C4-2B (cell line): Measurements from ENCODE around the gene ACKR2.

ENCODE experiments used
- ZFX ChIP-seq: fragments of 450-650 bp; IDR thresholded peaks from 2 replicates; pipeline ENCODE4 v1.6.1; 2017
- TF ChIP-seq, protein P1 (sequence below): fragments of 450-650 bp; conservative IDR thresholded peaks from 2 replicates; pipeline ENCODE4 v1.5.1; 2017; ENCODE audit warnings: mild to moderate bottlenecking

DNA sequence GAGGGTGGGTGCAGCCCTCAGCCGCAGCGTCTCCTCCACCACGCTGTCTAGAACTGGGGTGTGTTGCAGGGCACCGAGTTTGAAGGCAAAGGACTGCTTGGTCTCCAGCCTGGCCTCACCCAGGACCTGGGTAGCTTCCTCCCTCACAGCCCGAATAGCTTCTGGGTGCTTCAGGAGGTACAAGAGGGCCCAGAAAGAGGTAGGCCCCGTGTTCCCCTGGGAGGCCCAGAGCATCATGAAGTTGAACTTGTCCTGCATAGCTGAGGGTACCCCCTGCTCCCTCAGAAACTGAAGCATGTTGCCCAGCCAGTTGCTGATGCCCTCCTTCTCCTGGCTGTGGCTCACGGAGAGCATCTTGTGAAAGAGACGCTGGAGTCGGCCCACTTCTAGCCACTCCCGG is 65.5 kb downstream of the ACKR2 start:
- TF ChIP-seq, protein P1, sequence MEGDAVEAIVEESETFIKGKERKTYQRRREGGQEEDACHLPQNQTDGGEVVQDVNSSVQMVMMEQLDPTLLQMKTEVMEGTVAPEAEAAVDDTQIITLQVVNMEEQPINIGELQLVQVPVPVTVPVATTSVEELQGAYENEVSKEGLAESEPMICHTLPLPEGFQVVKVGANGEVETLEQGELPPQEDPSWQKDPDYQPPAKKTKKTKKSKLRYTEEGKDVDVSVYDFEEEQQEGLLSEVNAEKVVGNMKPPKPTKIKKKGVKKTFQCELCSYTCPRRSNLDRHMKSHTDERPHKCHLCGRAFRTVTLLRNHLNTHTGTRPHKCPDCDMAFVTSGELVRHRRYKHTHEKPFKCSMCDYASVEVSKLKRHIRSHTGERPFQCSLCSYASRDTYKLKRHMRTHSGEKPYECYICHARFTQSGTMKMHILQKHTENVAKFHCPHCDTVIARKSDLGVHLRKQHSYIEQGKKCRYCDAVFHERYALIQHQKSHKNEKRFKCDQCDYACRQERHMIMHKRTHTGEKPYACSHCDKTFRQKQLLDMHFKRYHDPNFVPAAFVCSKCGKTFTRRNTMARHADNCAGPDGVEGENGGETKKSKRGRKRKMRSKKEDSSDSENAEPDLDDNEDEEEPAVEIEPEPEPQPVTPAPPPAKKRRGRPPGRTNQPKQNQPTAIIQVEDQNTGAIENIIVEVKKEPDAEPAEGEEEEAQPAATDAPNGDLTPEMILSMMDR, result no peak
- TF ChIP-seq ZFX, result no peak
